GM18498 (cell line): ENCODE results near the gene PLOD3.

ENCODE experiments used
- ATAC-seq: cut with Tn5 transposase; IDR thresholded peaks from one replicate; pipeline ENCODE4 v1.9.1; 2021; ENCODE audit warnings: mild to moderate bottlenecking, moderate library complexity; ENCODE audit not compliant: unreplicated experiment

PLOD3 gene

GRCh38 chr7:101186194-101186593 lies 31.2 kb downstream of the PLOD3 start:
- ATAC-seq, result no peak

GRCh38 chr7:101185258-101185839 lies 32.0 kb downstream of the PLOD3 start:
- ATAC-seq, result no peak

- no peak for ATAC-seq
These were observed 37.1 kb downstream of the PLOD3 start, which contains the start of gene NAT16 for GRCh38 chr7:101180130-101180755. TSS of gene NAT16 (minus strand) at chr7:101180293. CDS start at chr7:101174807, 5,486 bp downstream.

- ATAC-seq, result no peak
These were observed 37.7 kb downstream of the PLOD3 start for GRCh38 chr7:101179713-101180112.

GRCh38 chr7:101179117-101179516 lies 38.3 kb downstream of the PLOD3 start:
- no peak for ATAC-seq

GRCh38 chr7:101177644-101178043 lies 39.7 kb downstream of the PLOD3 start:
- ATAC-seq, result no peak

GRCh38 chr7:101175664-101176063 lies 41.7 kb downstream of the PLOD3 start:
- no peak for ATAC-seq

- no peak for ATAC-seq
These were observed 43.0 kb downstream of the PLOD3 start for GRCh38 chr7:101174322-101174854.

GRCh38 chr7:101173752-101174244 lies 43.6 kb downstream of the PLOD3 start:
- ATAC-seq, result no peak

- no peak for ATAC-seq
These were observed 44.3 kb downstream of the PLOD3 start for GRCh38 chr7:101172854-101173751.

- no peak for ATAC-seq
These were observed 45.2 kb downstream of the PLOD3 start for GRCh38 chr7:101172005-101172853.

GRCh38 chr7:101171442-101171837 lies 45.9 kb downstream of the PLOD3 start:
- ATAC-seq, result no peak

GRCh38 chr7:101170617-101171441 lies 46.6 kb downstream of the PLOD3 start:
- ATAC-seq, result no peak

GRCh38 chr7:101169838-101170551 lies 47.4 kb downstream of the PLOD3 start:
- no peak for ATAC-seq

GRCh38 chr7:101169110-101169837 lies 48.1 kb downstream of the PLOD3 start:
- no peak for ATAC-seq

- ATAC-seq, result no peak
These were observed 48.9 kb downstream of the PLOD3 start for GRCh38 chr7:101168412-101169049.

GRCh38 chr7:101167645-101168411 lies 49.6 kb downstream of the PLOD3 start:
- no peak for ATAC-seq
